Activated T-helper 1 cell treated with Interleukin-2 at 50 U/mL for 16 hours (primary cell): ENCODE results near the gene PDLIM7.
A peak's percentile ranks its signal among the peaks of the same experiment; 100 is the strongest.

Source experiments
- DNase-seq: peaks from one replicate; pipeline ENCODE4 v3.0.0-alpha.2; 2020; ENCODE audit warnings: low read depth

Gene PDLIM7

DNA sequence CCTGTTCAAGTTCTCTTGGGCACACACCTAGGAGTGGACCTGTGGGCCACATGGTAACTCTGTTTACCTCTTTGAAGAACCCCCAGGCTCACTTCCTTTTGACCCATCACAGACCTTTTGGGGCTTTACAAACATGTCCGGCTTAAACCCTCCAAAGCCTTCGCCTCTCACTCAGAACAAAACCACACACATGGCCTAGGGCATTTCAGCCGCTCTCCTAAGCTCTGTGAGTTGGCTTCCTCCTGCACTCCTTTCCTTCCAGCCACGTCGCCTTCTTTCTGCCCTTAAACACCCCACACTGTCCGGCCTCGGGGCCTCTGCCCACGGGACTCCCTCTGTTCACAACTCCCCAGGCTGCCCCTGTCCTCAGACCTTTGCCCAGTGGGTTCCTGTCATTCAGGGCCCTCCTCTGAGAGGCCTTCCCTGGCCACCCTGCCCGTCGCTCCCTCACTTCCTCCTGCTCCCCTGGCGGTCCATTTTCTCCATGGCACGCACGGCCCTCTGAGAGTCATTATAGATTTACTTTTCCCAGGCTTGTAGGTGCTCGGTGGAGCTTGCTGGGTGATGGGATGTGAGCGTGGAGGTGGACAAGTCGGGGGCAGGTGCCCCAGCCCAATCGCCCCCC lies 10.3 kb upstream of the PDLIM7 start:
- no peak for DNase-seq

- DNase-seq, result no peak
Measured at GRCh38 chr5:177507165-177507564, 9.8 kb upstream of the PDLIM7 start.

- no peak for DNase-seq
Measured at GRCh38 chr5:177505075-177505474, 7.7 kb upstream of the PDLIM7 start.

GRCh38 chr5:177504086-177505056 lies 7.0 kb upstream of the PDLIM7 start:
- no peak for DNase-seq

DNA sequence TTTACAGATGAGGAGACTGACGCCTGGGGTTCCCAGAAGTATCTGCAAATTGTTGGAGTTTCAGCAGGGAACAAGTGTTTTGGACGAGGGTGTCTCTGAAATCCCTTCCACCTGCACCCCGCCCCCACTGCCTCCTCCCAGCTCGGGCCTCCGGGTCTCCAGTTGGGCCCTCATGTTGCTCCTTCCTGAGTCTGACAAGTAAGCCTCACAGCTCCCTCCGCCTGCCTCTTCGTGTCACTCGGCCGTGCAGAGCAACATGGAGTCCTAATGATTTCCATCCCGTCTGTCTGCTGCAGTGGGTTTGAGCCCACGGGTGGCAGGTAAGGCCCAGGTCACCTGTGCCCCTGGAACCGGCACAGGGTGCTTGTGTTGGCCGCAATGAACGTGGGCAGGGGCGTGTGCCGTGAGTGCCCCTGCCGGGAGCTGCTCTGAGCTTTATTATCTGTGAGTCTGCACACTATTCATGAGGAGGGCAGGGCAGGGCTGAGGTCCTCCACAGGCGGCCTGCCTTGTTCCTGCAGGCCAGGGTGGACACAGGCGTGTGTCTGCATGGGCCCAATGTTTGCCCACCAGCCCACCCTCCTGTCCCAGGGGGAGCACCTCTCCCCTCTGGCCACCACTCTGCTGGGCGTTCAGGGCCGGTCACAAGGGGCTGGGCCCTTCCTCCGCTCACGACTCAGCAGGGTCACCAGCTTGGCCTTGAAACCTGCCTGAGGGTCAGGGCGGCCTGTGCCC lies 6.1 kb upstream of the PDLIM7 start:
- no peak for DNase-seq

DNA sequence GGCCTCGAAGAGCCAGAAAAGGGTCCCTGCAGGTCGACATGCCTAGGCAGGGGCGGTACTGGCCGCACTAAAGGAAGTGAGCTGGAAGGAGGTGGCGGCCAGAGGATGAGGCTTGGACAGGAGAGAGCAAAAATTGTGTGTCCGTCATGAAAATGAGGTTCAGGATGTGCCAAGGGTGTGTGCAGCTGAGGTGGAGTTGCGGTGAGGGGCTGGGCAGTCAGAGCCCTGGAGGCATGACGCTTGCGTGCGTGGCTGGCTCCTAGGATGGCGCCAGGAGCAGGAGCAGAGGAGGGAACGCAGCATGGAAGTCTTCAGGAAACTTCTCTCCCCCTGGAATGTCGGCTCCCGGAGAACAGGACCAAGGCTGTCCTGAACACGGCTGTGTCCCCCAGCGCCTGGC lies 5.5 kb upstream of the PDLIM7 start:
- no peak for DNase-seq

DNA sequence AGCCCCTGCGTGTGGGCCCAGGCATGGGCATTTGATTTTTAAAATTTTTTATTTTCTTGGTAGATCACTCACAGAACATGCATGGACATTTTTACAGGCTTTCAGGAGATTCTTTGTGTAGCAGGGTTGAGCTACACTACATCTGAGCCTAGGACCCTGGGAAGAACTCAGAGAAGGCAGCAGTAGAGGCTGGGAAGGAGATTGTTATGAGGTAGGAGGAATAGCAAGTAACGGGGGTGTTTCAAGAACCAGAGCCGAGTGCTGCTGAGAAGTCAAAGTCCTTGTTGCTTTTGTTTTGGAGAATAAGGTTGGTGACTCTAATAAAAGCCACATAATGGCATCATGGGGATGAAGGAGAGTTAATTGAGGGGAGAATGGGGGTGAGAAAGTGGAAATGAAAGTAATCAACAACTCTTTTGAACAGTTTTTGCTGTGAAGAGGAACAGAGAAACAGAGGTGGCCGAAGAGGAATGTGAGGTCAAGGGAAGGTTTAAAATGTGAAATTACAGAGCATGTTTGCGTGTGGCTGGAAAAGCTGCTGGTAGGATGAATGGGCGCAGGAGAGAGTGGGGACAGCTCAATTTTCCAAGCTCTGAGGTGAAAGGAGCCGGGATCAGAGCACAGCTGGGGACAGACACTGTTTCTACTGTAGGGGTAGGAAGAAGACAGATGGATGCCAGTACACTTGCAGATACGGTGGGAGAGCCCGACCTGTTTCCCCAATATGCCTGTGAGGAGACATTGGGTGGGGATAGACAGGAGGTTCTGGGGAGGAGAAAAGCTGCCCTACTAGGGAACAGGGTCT lies 4.7 kb upstream of the PDLIM7 start:
- no peak for DNase-seq

GRCh38 chr5:177500685-177501522 lies 3.5 kb upstream of the PDLIM7 start:
- peak; percentile 70 for DNase-seq

GRCh38 chr5:177499842-177500241 lies 2.4 kb upstream of the PDLIM7 start:
- DNase-seq, result no peak

GRCh38 chr5:177498013-177498787 lies 796 bp upstream of the PDLIM7 start:
- DNase-seq, result no peak

- DNase-seq, result no peak
Measured at GRCh38 chr5:177496727-177497291, 595 bp downstream of the PDLIM7 start.

- DNase-seq, result no peak
Measured at GRCh38 chr5:177496070-177496726, 1.2 kb downstream of the PDLIM7 start.

DNA sequence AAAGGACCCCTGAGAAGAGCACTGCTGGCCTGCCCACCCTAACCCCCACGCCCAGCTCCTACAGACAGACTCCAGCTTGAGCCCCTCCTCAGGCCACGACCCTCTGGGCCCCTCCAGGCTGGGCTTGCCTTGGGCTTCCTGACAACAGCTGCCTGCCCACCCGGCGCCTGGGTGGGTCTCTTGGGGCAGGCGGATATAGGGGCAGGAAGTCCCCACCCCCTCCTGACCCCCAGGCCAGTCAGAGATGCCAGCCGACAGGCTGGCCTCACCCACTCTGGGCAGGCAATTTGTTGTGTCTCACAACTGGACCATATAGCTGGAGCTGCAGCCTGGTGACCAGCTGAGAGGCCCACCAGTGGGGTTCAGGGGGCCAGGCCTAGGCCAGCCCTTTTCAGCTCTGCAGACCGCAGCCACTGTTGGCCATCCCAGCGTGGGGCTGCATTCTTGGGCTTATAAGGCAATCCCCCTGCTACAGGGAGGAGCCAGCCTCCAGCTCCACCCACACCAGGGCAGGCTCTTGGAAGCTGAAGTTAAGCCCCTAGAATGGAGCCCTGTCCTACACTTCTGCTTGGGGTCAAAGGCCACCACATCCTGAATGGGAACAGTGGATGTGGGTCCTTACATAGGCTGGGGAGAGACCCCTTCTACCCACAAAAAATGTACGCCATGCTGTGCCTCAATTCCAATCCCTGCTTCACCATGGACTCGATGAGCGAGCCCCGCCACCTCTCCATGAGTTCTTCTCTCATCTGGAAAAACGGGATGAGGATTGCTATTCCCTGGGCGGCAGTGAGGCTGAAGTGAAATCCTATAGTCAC lies 2.0 kb downstream of the PDLIM7 start:
- no peak for DNase-seq

DNA sequence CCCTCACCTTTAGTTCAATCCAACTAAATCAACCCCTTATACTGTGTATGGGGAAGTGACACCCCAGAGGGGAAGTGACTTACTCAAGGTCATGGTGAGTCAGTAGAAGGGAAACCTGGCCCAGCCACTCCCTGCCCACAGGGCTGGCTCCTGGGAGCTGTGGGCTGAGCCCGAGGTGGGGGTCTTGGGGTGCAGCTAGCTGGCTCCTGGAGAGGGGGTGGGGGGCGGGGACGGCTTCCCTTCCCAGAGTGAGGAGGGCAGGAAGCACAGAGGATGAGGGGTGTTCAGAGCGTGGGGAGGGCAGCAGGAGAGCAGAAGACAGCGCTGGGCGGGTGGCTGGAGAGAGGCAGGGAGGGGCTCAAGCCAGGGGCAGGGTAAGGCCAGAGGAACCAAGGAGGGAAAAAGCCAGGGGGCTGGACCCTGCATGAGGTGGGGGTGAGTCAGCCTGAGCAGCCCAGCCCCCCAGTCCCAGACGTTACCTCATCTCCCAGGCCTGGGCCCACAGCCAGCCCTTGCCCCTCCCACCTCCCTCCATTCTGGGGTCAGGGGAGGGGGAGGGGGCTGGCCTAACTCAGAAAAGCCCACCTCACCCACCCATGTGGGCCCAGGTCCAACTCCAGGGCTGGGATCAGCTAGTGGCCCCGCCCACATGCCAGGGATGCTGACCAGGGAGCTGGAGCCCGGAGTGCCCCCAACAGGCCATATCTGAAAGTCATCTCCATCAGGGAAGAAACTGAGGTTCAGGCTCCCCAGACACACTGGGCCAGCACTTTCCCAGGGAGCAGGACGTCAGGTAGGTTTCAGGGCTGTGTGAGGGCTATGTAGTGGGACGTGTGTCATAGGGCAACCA lies 2.8 kb downstream of the PDLIM7 start:
- no peak for DNase-seq

GRCh38 chr5:177493795-177494345 lies 3.5 kb downstream of the PDLIM7 start:
- no peak for DNase-seq

GRCh38 chr5:177492841-177493240 lies 4.6 kb downstream of the PDLIM7 start:
- DNase-seq, result no peak
